HG02981 (cell line): ENCODE results near the gene UBE2F.
A peak's percentile ranks its signal among the peaks of the same experiment; 100 is the strongest.

ENCODE experiments used
- ATAC-seq: cut with Tn5 transposase; IDR thresholded peaks from one replicate; pipeline ENCODE4 v1.9.1; 2021; ENCODE audit warnings: mild to moderate bottlenecking, moderate library complexity; ENCODE audit not compliant: unreplicated experiment

The UBE2F gene

GRCh38 chr2:237966565-237967462, at the start of gene UBE2F:
Gene UBE2F, plus strand, starts transcription at chr2:237967014. Its CDS starts 6,094 bp downstream, at chr2:237973108.
- peak; percentile 96 for ATAC-seq

- ATAC-seq: no peak
These were observed 49.0 kb upstream of the UBE2F start for GRCh38 chr2:237917696-237918374.

GRCh38 chr2:237919593-237919992, 47.2 kb upstream of the UBE2F start:
- no peak for ATAC-seq

GRCh38 chr2:237920673-237921072, 46.1 kb upstream of the UBE2F start:
- no peak for ATAC-seq

- ATAC-seq: no peak
These were observed 44.8 kb upstream of the UBE2F start for GRCh38 chr2:237921967-237922492.

GRCh38 chr2:237922641-237923361, 44.0 kb upstream of the UBE2F start:
- no peak for ATAC-seq

- peak; percentile 80 for ATAC-seq
These were observed 43.2 kb upstream of the UBE2F start for GRCh38 chr2:237923481-237924163.

GRCh38 chr2:237924164-237924534, 42.7 kb upstream of the UBE2F start:
- no peak for ATAC-seq

GRCh38 chr2:237927135-237927534, 39.7 kb upstream of the UBE2F start:
- no peak for ATAC-seq

GRCh38 chr2:237927986-237928385, 38.8 kb upstream of the UBE2F start:
- ATAC-seq: no peak

GRCh38 chr2:237929979-237930378, 36.8 kb upstream of the UBE2F start:
- ATAC-seq: no peak

GRCh38 chr2:237931205-237931721, 35.6 kb upstream of the UBE2F start:
- no peak for ATAC-seq

GRCh38 chr2:237932731-237933131, 34.1 kb upstream of the UBE2F start:
- no peak for ATAC-seq

- no peak for ATAC-seq
These were observed 32.6 kb upstream of the UBE2F start for GRCh38 chr2:237934186-237934585.

GRCh38 chr2:237935740-237936452, 30.9 kb upstream of the UBE2F start:
- no peak for ATAC-seq

- no peak for ATAC-seq
These were observed 27.6 kb upstream of the UBE2F start for GRCh38 chr2:237939251-237939650.

GRCh38 chr2:237940828-237941227, 26.0 kb upstream of the UBE2F start:
- no peak for ATAC-seq

GRCh38 chr2:237941239-237941638, 25.6 kb upstream of the UBE2F start:
- ATAC-seq: no peak

GRCh38 chr2:237942513-237942899, 24.3 kb upstream of the UBE2F start:
- ATAC-seq: no peak
